HG03097 (cell line): ENCODE data around the gene CYP2U1.
A peak's percentile ranks its signal among the peaks of the same experiment; 100 is the strongest.

Source experiments
- ATAC-seq: cut with Tn5 transposase; IDR thresholded peaks from one replicate; pipeline ENCODE4 v1.9.1; 2021; ENCODE audit not compliant: unreplicated experiment, low FRiP score

Gene CYP2U1

DNA sequence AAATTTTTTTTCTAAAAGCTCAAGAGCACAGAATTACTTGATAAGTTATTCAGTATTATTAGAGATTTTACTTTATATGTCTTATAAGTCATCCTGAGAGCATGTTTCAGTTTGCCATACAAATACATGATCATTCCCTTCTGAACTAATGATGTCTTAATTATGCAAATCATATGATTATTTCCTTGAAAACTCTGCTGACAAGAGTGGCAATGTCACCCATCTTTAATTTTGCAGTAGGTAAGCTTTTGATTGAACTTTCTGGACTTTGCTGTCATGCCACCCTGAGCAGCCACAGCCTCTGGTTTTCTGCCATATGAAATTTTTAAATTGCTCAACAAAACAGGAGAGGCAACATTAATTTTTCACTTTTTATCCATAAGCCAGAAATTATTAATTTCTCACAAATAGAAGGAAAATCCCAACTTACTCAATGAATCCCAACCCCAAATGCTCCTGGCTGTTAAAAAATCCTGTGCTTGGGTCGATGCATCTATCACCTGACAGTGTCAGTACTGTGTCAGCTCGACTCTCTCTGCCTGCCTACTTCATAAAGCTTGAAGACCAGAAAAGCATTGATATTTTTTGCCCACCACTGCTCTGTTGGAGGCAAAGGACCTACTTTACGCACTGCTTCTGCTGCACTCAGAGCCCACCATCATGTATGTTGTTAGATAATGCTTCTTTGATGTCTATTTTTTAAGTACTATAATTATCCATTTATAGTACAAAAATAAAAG, 46.8 kb downstream of the CYP2U1 start:
- ATAC-seq, result no peak

DNA sequence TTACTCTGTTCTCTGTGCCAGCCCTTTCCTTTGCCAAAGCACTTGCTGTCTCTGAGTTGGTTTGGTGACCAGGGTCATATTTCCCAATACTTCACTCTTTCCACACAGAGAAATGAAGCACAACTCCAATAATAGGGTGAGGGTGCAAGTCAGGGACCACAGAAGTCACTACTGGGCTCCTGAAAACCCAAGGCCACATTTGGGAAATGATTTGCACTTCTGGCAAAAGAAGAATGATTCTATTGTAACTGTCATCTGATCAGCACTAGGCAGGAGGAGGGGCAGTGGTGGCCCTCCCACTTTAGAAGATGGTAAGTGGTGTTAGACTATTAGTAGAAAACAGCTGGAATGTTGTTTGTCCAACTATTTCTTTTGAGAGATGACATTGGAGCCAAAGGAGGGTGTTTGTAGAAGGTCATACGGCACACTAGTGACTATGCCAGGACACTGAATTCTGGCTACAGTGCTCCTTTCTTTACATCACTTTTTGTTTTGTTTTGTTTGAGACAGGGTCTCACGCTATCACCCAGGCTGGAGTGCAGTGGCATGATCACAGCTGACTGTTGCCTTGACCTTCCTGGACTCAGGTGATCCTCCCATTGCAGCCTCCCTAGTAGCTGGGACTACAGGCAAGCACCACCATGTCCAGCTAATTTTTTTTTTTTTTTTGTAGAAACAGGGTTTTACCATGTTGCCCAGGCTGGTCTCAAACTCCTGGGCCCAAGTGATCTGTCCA, 47.5 kb downstream of the CYP2U1 start:
- no peak for ATAC-seq

DNA sequence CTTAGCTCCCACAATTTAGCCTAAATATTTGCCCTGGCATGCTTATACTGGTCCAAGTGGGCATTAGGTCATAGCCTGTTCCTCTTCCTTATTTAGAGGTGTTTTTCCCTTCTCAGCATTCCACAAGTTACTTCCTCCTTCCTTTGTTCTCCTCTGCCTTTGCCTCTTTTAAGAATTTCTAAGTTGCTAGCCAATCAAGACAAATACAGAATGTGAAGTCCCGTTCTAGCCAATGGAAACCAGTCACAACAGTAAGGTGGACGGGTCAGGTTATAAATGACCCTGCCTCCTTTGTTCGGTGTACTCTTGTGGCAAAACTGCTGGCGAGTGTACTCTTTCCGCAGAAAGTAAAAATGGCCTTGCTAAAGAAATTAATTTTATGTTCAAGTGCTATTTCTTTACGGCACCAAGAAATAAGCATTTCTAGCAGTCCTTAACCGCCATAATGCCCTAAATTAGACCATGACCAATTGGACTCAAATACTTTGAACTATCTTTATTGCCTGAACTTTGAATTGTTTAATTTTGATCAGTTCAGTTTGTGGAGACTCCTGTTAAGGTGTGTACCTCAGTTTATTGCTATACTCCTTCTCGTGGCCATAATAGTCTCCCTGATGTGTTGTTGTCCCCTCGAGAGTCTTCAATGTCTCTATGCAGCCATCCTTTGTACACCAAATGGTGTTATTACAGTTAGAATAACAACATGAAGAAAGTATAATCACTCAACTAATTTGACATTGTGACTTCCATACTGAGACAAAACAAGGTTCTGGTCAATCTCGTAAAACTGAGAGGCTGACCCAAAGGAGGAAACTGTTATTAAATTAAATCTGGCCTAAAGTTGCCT, 56.8 kb downstream of the CYP2U1 start:
- no peak for ATAC-seq

DNA sequence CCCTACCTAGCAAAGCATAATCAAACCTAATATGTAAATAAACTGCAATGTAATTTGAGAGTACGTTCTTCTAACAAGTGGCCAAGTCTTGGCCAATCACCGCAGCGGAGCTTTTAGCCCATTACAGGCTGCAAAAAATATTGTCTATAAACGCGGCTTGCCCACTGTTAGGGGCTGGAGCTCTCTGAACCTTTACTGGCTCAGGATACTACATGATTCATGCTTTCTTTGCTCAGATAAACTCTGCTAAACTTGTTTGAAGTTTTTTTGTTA, 57.4 kb downstream of the CYP2U1 start:
- no peak for ATAC-seq

DNA sequence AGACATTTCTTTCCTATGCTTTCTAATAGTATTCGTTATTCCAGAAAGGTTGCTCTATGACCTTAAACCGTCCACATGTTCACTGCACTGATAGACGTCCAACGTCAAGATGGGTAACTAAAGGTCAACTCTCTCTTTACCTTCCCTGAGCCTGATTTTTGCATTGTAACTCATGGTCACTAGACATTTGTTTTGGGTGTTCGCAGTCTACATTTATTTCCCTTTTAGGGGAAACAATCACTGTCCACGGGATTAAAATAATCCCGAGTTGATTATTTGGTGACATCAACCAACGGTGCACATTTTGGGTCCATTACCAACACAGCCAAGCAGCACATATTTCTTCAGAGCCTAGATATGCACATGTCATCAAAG, 57.8 kb downstream of the CYP2U1 start:
- ATAC-seq, result no peak

DNA sequence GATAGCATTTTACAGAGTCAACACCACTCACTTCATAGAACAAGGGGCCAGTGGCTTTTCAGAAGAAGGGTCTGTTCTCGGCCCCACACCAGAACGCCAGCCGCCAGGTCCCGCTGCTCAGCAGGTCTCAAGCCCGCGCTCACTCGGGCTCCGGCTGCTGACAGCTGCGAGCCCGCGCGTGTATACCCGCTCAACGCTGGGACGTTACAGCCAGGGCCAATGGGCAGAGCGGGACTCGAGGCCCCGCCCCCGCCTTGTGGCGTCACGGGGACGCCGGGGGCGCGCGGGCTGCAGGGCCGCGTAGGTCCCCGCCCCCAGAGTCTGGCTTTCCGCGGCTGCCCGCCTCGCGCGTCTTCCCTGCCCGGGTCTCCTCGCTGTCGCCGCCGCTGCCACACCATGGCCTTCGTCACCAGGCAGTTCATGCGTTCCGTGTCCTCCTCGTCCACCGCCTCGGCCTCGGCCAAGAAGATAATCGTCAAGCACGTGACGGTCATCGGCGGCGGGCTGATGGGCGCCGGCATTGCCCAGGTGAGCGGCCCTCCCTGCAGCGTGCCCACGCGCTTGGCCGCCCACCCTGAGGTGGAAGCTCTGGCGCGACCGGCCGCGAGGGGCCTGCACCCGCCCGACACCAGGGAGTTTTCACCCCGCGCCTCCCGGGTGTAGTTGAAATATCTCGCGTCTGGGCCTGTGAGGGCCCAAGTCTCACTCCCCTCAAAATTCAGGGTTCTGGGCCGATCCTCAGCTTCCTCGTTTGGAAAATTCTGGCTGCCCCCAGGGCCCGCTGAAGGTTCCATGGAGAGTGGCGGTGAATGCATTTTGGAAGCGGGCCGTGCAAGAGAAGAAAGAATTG, 58.4 kb downstream of the CYP2U1 start, which contains the start of gene HADH:
Gene HADH, plus strand, starts transcription at position 353 of the 850 bp plus-strand sequence. Its CDS starts 44 bp downstream, at position 397.
- ATAC-seq, result peak; percentile 97

DNA sequence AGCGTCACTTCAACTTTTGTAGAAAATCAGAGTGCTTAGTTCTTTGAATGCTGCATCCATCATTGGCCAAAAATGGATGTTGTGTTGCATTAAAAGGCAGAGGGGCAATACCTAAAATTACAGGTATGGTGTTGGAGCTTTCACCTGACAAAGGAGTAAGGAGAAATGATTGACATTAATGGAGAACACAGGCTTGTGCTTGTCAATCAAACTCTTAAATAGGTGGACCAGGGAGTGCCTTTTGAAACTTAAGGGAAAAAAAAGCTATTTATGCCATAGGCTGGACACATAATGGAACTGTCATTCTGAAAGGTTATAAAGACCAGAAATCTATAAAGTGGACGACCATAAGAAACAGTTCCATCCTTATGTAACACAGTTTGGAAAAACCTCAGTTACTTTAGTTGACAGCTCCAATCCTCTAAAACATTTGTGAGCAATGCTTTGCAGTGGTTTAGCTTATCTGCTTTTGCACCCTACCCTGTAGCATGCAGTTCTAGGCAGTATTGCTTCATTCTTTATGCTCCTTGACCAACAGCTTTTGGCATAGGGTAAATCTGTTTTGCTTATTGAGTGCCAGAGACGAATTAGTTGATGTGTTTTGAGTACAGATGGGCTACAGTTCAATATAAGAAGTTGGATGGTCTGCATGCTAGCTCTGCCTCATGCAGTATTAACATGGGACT, 60.7 kb downstream of the CYP2U1 start:
- no peak for ATAC-seq

DNA sequence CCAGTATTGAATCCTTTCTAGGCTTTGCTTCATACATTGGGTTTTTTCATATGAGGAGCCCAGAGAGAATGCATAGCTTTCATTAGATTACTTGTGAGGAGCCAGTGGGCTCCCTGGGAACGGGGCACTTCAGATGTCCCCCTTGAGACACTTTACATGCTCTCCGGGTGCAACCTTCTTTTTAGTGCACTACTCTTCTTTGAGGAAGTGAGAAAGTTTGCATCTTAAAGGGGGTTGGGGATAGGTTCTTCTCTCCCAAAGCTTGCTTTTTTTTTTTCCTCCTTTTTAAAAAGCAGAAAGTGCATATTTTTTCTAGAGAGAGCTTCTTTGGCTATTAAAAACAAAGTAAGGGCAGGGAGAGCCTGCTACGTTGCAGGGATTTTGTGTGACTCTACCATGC, 62.6 kb downstream of the CYP2U1 start:
- ATAC-seq, result peak; percentile 30

DNA sequence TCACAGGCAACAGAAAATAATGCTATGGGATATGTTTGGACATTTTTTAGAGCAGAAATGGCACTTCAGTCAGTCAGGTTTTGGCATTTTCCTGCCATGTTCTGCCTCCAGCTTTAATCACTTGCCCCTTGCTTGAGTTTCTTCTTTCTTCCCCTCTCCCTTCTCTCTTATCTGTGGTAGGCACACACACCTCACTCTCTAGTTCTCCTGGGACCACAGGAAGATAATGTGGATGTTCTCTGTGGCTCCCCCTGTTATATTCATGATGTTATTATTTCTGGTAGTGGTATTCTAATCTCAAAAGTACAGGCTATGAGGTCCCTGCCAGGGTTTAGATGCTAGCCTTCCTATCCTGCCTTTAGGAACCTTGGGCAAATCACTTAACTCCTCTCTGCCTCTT, 63.5 kb downstream of the CYP2U1 start:
- no peak for ATAC-seq

DNA sequence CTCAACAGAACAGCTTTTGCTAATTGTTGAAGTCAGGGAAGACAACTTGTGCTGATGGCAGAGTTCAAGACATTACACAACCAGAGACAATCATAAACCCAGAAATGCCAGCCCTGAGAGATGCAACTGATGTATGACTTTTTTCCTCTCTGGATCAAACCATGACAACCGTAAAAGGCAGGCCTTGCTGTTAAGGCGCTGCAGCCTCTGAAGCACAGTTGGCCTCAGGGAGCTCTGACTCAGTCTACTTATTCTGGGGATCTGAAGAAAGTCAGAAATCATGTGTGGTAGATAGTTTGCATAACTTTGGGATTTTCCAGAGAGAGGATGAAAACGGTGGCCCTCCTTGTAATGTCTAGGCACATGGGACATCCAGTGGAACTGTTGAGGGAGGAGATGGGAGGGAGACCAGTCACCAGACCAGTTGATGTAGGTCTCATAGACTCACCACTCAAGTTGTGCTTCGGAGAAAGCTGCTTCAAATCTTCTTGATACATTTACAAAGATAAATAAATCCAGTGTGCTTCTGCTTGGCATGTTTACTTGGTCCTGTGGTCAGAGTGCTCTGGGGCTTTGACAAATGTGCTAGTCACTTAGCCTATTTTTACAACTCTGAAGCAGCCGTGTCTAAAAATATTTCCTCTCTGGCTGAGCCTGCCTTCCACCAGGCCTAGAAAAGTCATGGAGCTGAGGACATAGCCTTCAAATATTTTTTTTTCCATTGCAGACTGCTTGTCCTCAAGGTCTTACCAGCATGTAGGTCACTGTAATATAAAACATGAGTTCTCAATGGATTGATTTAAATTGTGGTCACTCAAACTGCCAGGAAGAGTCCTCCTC, 65.8 kb downstream of the CYP2U1 start:
- ATAC-seq, result no peak

DNA sequence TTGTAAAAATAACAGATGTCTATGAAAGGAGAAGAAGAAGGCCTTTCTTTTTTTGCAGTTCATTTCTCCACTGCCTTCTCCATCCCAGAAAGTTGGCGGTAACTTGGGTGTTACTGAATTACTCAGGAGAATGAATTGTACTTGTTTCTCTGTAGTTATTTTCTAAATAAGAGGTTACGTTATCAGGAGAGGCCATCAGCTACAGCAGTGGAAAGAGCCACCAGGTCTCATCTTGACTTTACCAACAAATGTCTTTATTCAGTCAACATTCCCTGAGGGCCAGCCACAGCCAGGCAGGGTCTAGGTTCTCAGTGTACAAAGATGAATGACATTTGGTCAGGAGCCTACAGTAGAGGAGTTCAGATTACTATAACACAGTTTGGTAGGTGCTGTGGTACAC, 66.4 kb downstream of the CYP2U1 start:
- ATAC-seq, result no peak

DNA sequence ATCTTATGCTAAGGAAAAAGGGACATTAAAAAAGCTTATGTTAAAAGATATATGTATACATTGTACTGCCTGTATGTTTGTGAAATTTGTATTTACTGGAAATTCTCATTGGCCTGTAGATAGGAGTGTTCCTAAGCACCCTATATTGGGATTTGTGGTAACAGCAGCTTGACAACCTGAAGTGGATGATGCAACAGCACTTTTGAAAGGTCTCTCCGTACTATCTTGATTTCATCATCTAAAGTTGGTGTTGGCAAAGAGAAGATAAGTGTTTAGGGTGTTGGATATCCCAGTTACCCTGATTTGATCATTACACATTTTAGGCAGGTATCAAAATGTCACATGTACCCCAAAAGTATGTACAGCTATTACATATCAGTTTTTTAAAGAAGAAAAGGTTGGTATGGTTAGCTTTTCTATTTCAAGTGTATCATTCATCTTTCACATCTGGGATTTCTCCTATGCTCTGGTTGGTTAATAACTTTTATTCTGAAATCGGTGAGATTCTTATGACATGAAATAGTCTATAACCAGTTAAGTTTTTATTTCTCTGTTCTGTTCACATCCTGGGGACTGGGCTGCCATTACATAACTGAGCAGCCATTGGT, 68.7 kb downstream of the CYP2U1 start:
- no peak for ATAC-seq

DNA sequence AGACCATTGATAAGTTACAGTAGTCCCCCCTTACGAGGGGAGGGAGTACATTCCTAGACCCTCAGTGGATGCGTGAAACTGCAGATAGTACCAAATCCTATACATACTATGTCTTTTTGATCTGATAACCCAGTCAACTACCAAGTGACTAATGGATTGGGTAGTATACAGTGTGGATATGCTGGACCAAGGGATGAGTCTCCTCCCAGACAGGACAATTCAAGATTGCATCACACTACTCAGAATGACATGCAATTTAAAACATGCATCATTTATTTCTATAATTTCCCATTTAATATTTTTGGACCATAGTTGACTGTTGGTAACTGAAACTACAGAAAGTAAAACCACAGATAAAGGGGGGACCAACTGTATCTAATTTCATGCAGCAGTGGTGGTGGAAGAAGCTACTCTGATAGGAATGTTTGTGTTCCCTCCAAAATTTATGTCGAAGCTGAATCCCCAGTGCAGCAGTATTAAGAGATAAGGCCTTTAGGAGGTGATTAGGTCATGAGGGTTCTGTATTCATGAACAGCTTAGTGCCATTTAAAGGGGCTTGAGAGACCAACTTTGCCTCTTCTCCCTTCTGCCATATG, 70.3 kb downstream of the CYP2U1 start:
- ATAC-seq, result no peak
